CD4-positive, alpha-beta T cell (primary cell): ENCODE results near the gene ANTXR1. TPM values are rescaled to one million over a fixed set of nuclear protein-coding genes. Genes with fewer than 3 reads are reported as not detected.

Experiments used
- ATAC-seq: fragments of 200-7000 bp; cut with Tn5 transposase; one replicate; pipeline ENCODE4 v1.10.0; 2022; ENCODE audit warnings: mild to moderate bottlenecking; ENCODE audit not compliant: poor library complexity
- CTCF ChIA-PET: fragments of 350-600 bp; sonication (Branson Sonifier 250); formaldehyde crosslinking; loops from one replicate; lab custom pipeline; 2021; ENCODE audit warnings: antibody characterized with exemption, inconsistent platforms; lab: Charles Lee
- POLR2A ChIA-PET: fragments of 350-600 bp; sonication (Branson Sonifier 250); formaldehyde crosslinking; loops from one replicate; lab custom pipeline; 2021; ENCODE audit warnings: antibody characterized with exemption, inconsistent platforms; lab: Charles Lee
- DNase-seq, 14 experiments: peaks; one replicate each; pipeline ENCODE4 v3.0.0-alpha.2; 2013 to 2020; ENCODE audit warnings: mixed read lengths in 2 of 14
- H3K27ac ChIP-seq, 2 donors: one replicate each; pipeline versions ENCODE4 v1.5.1 to v1.7.0; 2013; ENCODE audit warnings: low read length in 2 of 2, low read depth in 1 of 2, mild to moderate bottlenecking in 1 of 2
- H3K27me3 ChIP-seq, 2 experiments: 1 replicate in 1 of 2; 2 replicates in 1 of 2; pipeline versions ENCODE4 v1.6.1 to v1.7.0; 2013; ENCODE audit warnings: low read length in 2 of 2, control low read depth in 1 of 2, mild to moderate bottlenecking in 1 of 2, moderate library complexity in 1 of 2; ENCODE audit not compliant: insufficient read depth in 2 of 2, control insufficient read depth in 1 of 2
- H3K36me3 ChIP-seq: one replicate; pipeline ENCODE4 v1.6.1; 2013; ENCODE audit warnings: low read length, control low read depth; ENCODE audit not compliant: insufficient read depth
- H3K4me1 ChIP-seq: one replicate; pipeline ENCODE4 v1.6.1; 2013; ENCODE audit warnings: low read length, control low read depth; ENCODE audit not compliant: insufficient read depth
- H3K4me3 ChIP-seq: one replicate; pipeline ENCODE4 v1.5.1; 2013; ENCODE audit warnings: mild to moderate bottlenecking, low read length, moderate library complexity
- H3K9me3 ChIP-seq, 2 experiments: 1 replicate in 1 of 2; 2 replicates in 1 of 2; pipeline versions ENCODE4 v1.6.1 to v1.7.0; 2013; ENCODE audit warnings: low read length in 2 of 2, mild to moderate bottlenecking in 2 of 2, control low read depth in 1 of 2, moderate library complexity in 1 of 2; ENCODE audit not compliant: control insufficient read depth in 1 of 2, insufficient read depth in 1 of 2
- H3K27ac Mint-ChIP-seq: one replicate; pipeline ENCODE4 v1.8.0; 2020; ENCODE audit warnings: mixed read lengths
- H3K27me3 Mint-ChIP-seq: one replicate; pipeline ENCODE4 v1.8.0; 2021; ENCODE audit warnings: mixed read lengths
- H3K36me3 Mint-ChIP-seq: one replicate; pipeline ENCODE4 v1.8.0; 2021; ENCODE audit warnings: low read depth, mixed read lengths
- H3K4me1 Mint-ChIP-seq: one replicate; pipeline ENCODE4 v1.8.0; 2021; ENCODE audit warnings: low read depth, mixed read lengths
- H3K4me3 Mint-ChIP-seq: one replicate; pipeline ENCODE4 v1.8.0; 2020; ENCODE audit warnings: mild to moderate bottlenecking, mixed read lengths
- H3K9me3 Mint-ChIP-seq: one replicate; pipeline ENCODE4 v1.8.0; 2020; ENCODE audit warnings: mixed read lengths
- intact Hi-C, 2 experiments: fragments of 100-400 bp; cut with DNase I in 1 of 2; cut with micrococcal nuclease in 1 of 2; formaldehyde crosslinking; loops; one replicate each; pipeline versions ENCODE4 v1.15.1 to v1.9.0; 2023 to 2025; cut with DNase I, micrococcal nuclease
- total RNA-seq, 174 experiments: library from RNA in 2 of 174; stranded (reverse) in 2 of 174; gene quantifications; one replicate each; pipeline ENCODE4 v1.2.3 and lab custom pipeline; 2021 to 2026
- TF ChIP-seq, protein P1 (sequence below): fragments of 200-600 bp; IDR thresholded peaks from one replicate; pipeline ENCODE4 v1.8.0; 2022; ENCODE audit warnings: antibody characterized with exemption, mild to moderate bottlenecking

ANTXR1 gene
- total RNA-seq, 2 experiments from 2014 or later = not detected

DNA sequence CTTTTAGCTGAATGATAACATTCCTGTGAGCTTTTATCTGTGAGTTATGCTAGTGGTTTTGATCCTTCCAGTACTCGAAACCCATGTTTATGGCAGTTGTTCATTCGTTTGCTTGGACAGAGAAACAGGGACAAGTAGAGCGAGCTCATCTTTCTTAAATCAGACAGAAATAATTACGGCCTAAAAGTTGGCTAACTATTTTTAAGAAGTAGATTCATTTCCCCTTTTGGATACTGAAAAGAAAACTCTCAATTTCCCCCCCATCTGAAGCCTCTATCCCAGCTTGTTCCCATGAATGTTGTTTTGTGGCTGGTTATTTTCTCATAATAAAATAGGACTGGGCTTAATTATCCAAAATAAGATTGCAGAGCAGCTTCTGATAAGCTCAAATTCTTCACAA is 67.1 kb downstream of the ANTXR1 start:
- no peaks in the 10 kb centered on the region for H3K9me3 Mint-ChIP-seq
- Histone ChIP-seq H3K36me3 (no peaks in the 10 kb centered on the region), H3K27me3 (peaks cover 0 to 5% of the 10 kb centered on the region in 2 experiments), H3K27ac (no peak overlapping the region), H3K4me1 (no peaks in the 10 kb centered on the region), H3K4me3 (no peak overlapping the region), H3K9me3 (no peaks in the 10 kb centered on the region)
- intact Hi-C loops = no loop called here
- ATAC-seq (no peak), DNase-seq (no peak)
- H3K4me1 Mint-ChIP-seq = no peaks in the 10 kb centered on the region
- no peaks in the 10 kb centered on the region for H3K36me3 Mint-ChIP-seq
- ChIA-PET CTCF (no interaction called here), POLR2A (no interaction called here)
- H3K27ac Mint-ChIP-seq = no peak overlapping the region
- H3K4me3 Mint-ChIP-seq = no peak overlapping the region
- H3K27me3 Mint-ChIP-seq = peaks cover 14% of the 10 kb centered on the region
- TF ChIP-seq, protein P1, sequence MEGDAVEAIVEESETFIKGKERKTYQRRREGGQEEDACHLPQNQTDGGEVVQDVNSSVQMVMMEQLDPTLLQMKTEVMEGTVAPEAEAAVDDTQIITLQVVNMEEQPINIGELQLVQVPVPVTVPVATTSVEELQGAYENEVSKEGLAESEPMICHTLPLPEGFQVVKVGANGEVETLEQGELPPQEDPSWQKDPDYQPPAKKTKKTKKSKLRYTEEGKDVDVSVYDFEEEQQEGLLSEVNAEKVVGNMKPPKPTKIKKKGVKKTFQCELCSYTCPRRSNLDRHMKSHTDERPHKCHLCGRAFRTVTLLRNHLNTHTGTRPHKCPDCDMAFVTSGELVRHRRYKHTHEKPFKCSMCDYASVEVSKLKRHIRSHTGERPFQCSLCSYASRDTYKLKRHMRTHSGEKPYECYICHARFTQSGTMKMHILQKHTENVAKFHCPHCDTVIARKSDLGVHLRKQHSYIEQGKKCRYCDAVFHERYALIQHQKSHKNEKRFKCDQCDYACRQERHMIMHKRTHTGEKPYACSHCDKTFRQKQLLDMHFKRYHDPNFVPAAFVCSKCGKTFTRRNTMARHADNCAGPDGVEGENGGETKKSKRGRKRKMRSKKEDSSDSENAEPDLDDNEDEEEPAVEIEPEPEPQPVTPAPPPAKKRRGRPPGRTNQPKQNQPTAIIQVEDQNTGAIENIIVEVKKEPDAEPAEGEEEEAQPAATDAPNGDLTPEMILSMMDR = no peak

GRCh38 chr2:69081001-69081580 is 68.1 kb downstream of the ANTXR1 start:
- TF ChIP-seq, protein P1 = no peak
- intact Hi-C loops = no loop called here
- Histone ChIP-seq H3K27ac (no peak overlapping the region), H3K27me3 (peaks cover 0 to 5% of the 10 kb centered on the region in 2 experiments), H3K4me1 (no peaks in the 10 kb centered on the region), H3K4me3 (no peak overlapping the region), H3K36me3 (no peaks in the 10 kb centered on the region), H3K9me3 (no peaks in the 10 kb centered on the region)
- DNase-seq = no peak
- Mint-ChIP-seq H3K4me3 (no peak overlapping the region), H3K4me1 (no peaks in the 10 kb centered on the region), H3K9me3 (no peaks in the 10 kb centered on the region), H3K27me3 (peaks cover 14% of the 10 kb centered on the region), H3K27ac (no peak overlapping the region), H3K36me3 (no peaks in the 10 kb centered on the region)
- ATAC-seq = no peak
- POLR2A ChIA-PET = no interaction called here
- CTCF ChIA-PET = no interaction called here

GRCh38 chr2:69081757-69082156 is 68.8 kb downstream of the ANTXR1 start:
- Histone ChIP-seq H3K27me3 (peaks cover 0 to 5% of the 10 kb centered on the region in 2 experiments), H3K27ac (no peak overlapping the region), H3K4me3 (no peak overlapping the region), H3K9me3 (no peaks in the 10 kb centered on the region), H3K4me1 (no peaks in the 10 kb centered on the region), H3K36me3 (no peaks in the 10 kb centered on the region)
- intact Hi-C loops = no loop called here
- TF ChIP-seq, protein P1 = no peak
- H3K9me3 Mint-ChIP-seq = no peaks in the 10 kb centered on the region
- no peaks in the 10 kb centered on the region for H3K36me3 Mint-ChIP-seq
- CTCF ChIA-PET = no interaction called here
- H3K4me3 Mint-ChIP-seq = no peak overlapping the region
- peaks cover 18% of the 10 kb centered on the region for H3K27me3 Mint-ChIP-seq
- DNase-seq (no peak), ATAC-seq (no peak)
- POLR2A ChIA-PET = no interaction called here
- no peak overlapping the region for H3K27ac Mint-ChIP-seq
- no peaks in the 10 kb centered on the region for H3K4me1 Mint-ChIP-seq
